Kidney (tissue), 14 donors: ENCODE results near the gene COL10A1. TPM values are rescaled to one million over a fixed set of nuclear protein-coding genes. Genes with fewer than 3 reads are reported as not detected.

Source experiments
- DNase-seq, 5 donors: peaks; one replicate each; pipeline ENCODE4 v3.0.0-alpha.2; 2013 to 2020
- FAIRE-seq: peaks from 2 replicates; lab custom pipeline; 2012; peaks lifted over from hg19 to GRCh38; lab: Jason Lieb, UNC
- H3K27ac ChIP-seq, 2 donors: one replicate each; pipeline ENCODE4 v1.7.0; 2013; ENCODE audit warnings: low read depth in 2 of 2, low read length in 2 of 2, inconsistent platforms in 1 of 2
- H3K27me3 ChIP-seq: one replicate; pipeline ENCODE4 v1.7.1; 2013; ENCODE audit warnings: low read length, inconsistent platforms; ENCODE audit not compliant: control insufficient read depth, insufficient read depth
- H3K36me3 ChIP-seq, 3 donors: one replicate each; pipeline versions ENCODE4 v1.7.0 to v1.7.1; 2013; ENCODE audit warnings: low read length in 3 of 3, control low read depth in 1 of 3, inconsistent platforms in 1 of 3; ENCODE audit not compliant: insufficient read depth in 3 of 3, control insufficient read depth in 2 of 3
- H3K4me1 ChIP-seq, 3 donors: one replicate each; pipeline versions ENCODE4 v1.7.0 to v1.7.1; 2013; ENCODE audit warnings: low read length in 3 of 3, inconsistent platforms in 1 of 3, low read depth in 1 of 3; ENCODE audit not compliant: control insufficient read depth in 2 of 3, insufficient read depth in 2 of 3
- H3K4me3 ChIP-seq, 3 donors: one replicate each; pipeline versions ENCODE4 v1.7.0 to v1.8.1; 2013; ENCODE audit warnings: low read length in 3 of 3, control low read depth in 1 of 3, inconsistent platforms in 1 of 3
- H3K9ac ChIP-seq, 3 donors: one replicate each; pipeline versions ENCODE4 v1.7.0 to v1.7.1; 2013; ENCODE audit warnings: low read length in 3 of 3, control low read depth in 1 of 3, inconsistent platforms in 1 of 3
- H3K9me3 ChIP-seq, 3 donors: one replicate each; pipeline versions ENCODE4 v1.7.0 to v1.7.1; 2013; ENCODE audit warnings: low read length in 3 of 3, control low read depth in 1 of 3, inconsistent platforms in 1 of 3; ENCODE audit not compliant: control insufficient read depth in 2 of 3, insufficient read depth in 1 of 3
- CTCF ChIP-seq: IDR thresholded peaks from 3 replicates; pipeline ENCODE4 v1.5.1; 2012; ENCODE audit warnings: mild to moderate bottlenecking, moderate library complexity, borderline replicate concordance; ENCODE audit not compliant: insufficient read depth; ENCODE audit errors: extremely low read depth
- intact Hi-C: fragments of 100-400 bp; cut with DNase I; formaldehyde crosslinking; loops from one replicate; pipeline ENCODE4 v1.11.1; 2022
- polyA plus RNA-seq: library from polyadenylated mRNA; stranded (reverse); fragments of 350-450 nt; fragmentation: Illumina TruSeq; extraction: RNeasy Lipid Tissue Mini Kit (QIAGEN cat#74804); gene quantifications from one replicate; pipeline ENCODE4 v1.2.3, GENCODE V29; 2014; ENCODE audit warnings: low read depth, low replicate concordance; ENCODE audit not compliant: insufficient read depth
- total RNA-seq: library from RNA; stranded (reverse); fragmentation: NEBNext Ultra II Directional; extraction: Animal tissue kit (Norgen Biotek cat#: 25700); gene quantifications from one replicate; pipeline ENCODE4 v1.2.1, GENCODE V29; 2021
- donor health status: control.
- donor health status: control.
- donor health status: control.
- donor health status: control.
- donor health status: control.
- donor health status: DM: yes; HTN: yes; CAD: no.
- donor health status: Normal renal cell carcinoma (clear cell type).

The COL10A1 gene
- total and polyA plus RNA-seq, 2 donors from 2014 or later: 0.50 TPM; not detected in 1

- no peak for TF ChIP-seq CTCF
- no peak for DNase-seq
- H3K9ac ChIP-seq: no peak overlapping the region
- no peak overlapping the region for H3K27ac ChIP-seq
- FAIRE-seq: no peak
- intact Hi-C loops: no loop called here
- no peak overlapping the region for H3K4me3 ChIP-seq
- no peaks in the 10 kb centered on the region for H3K9me3 ChIP-seq
- no peaks in the 10 kb centered on the region for H3K36me3 ChIP-seq
- no peaks in the 10 kb centered on the region for H3K4me1 ChIP-seq
- H3K27me3 ChIP-seq: no peaks in the 10 kb centered on the region
Observed at GRCh38 chr6:116166369-116166768, 40.4 kb upstream of the COL10A1 start.

- no peak overlapping the region for H3K27ac ChIP-seq
- DNase-seq (no peak), FAIRE-seq (no peak)
- H3K27me3 ChIP-seq: no peaks in the 10 kb centered on the region
- H3K36me3 ChIP-seq: no peaks in the 10 kb centered on the region
- TF ChIP-seq CTCF: no peak
- intact Hi-C loops: no loop called here
- no peaks in the 10 kb centered on the region for H3K4me1 ChIP-seq
- no peak overlapping the region for H3K9ac ChIP-seq
- no peaks in the 10 kb centered on the region for H3K9me3 ChIP-seq
- no peak overlapping the region for H3K4me3 ChIP-seq
Observed at GRCh38 chr6:116165596-116165995, 39.7 kb upstream of the COL10A1 start.

- Histone ChIP-seq H3K27ac (no peak overlapping the region), H3K27me3 (no peaks in the 10 kb centered on the region), H3K4me1 (no peaks in the 10 kb centered on the region), H3K9me3 (no peaks in the 10 kb centered on the region), H3K36me3 (no peaks in the 10 kb centered on the region), H3K4me3 (no peak overlapping the region), H3K9ac (no peak overlapping the region)
- no peak for TF ChIP-seq CTCF
- intact Hi-C loops: no loop called here
- FAIRE-seq (no peak), DNase-seq (no peak)
Observed at GRCh38 chr6:116159782-116160524, 34.0 kb upstream of the COL10A1 start.
